Tracheal epithelial cell (primary cell): ENCODE results near the gene C20orf96. TPM values are rescaled to one million over a fixed set of nuclear protein-coding genes. Genes with fewer than 3 reads are reported as not detected.

Experiments used
- total RNA-seq: library from RNA; depleted of rRNA; stranded (reverse); fragments of >200 nt; gene quantifications from 2 replicates; pipeline ENCODE4 v1.2.1, GENCODE V29; 2014

Gene C20orf96, protein sequence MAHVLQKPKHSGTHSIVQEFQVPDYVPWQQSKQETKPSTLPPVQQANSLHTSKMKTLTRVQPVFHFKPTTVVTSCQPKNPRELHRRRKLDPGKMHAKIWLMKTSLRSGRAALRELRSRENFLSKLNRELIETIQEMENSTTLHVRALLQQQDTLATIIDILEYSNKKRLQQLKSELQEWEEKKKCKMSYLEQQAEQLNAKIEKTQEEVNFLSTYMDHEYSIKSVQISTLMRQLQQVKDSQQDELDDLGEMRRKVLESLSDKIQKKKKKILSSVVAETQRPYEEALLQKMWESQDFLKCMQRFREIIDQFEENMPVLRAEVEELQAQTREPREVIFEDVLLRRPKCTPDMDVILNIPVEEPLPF
- total RNA-seq: 0.48 and 0.85 TPM in 2 replicates

GRCh38 chr20:290084-290831, at the start of gene C20orf96:
C20orf96 (minus strand) TSS chr20:290750; CDS start chr20:290610, 140 bp downstream.

DNA sequence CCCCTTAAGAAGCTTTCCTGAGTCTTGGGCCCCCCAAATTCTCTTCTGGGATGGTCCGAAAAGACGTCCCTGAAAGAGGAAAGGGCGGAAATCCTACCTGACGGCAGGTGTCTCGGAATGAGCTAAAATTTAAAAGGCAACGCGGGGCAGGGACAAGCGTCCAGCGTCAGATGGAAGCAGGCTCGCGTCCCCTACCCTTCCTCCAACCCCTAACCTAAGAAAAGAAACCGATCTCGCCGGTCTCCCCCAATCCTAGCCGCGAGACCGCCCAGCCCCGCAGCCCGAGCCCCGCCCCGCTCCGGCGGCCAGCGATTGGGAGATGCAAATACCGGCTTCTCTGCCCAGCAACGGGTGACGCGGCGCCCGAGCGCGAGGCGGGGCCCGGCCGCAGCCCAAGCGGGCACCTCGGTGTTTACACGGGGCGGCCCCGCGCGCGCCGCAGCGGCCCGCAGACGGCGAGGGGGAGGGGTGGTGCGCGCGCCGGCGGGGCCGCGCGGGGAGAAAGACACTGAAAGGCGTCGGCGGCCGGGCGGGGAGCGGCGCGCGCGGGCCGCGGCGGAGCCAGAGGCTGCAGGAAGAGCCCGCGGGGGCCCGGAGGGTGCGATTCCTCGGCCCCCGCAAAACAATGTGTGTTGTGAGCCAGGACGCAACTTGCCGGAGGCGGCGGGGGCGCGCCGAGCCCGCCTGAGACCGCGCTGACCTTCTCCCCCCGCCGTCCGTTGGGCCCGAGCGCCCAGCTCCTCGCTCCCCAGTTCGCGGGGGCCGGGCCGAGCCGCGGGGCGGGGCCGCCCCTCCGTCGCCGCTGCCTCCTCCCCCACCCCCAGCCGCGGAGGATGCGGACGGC, 34.7 kb upstream of the C20orf96 start, which contains the start of gene SOX12:
SOX12 (plus strand) TSS at position 508 of the 844 bp plus-strand sequence. CDS start 373 bp downstream, outside the sequence.

GRCh38 chr20:297098-297924, 6.8 kb upstream of the C20orf96 start, which contains the start of gene ZCCHC3:
ZCCHC3 (plus strand) TSS chr20:297570; CDS start chr20:297587, 17 bp downstream.

GRCh38 chr20:257419-257818, 33.1 kb downstream of the C20orf96 start, which contains the start of gene DEFB132:
DEFB132 (plus strand) TSS chr20:257724; CDS start chr20:257779, 55 bp downstream.

GRCh38 chr20:226958-227357, 63.6 kb downstream of the C20orf96 start, which contains the start of gene DEFB129:
DEFB129 (plus strand) TSS chr20:227258; CDS start chr20:227289, 31 bp downstream.

Other genes starting within 250 kb of the C20orf96 start
- gene DEFB125, start 203.1 kb downstream of the C20orf96 start, total RNA-seq: not detected in 2 replicates
- not detected in 2 replicates for gene DEFB126, start 148.2 kb downstream of the C20orf96 start, total RNA-seq
- gene DEFB127, start 133.3 kb downstream of the C20orf96 start, total RNA-seq: not detected in 2 replicates
- gene DEFB128, start 101.0 kb downstream of the C20orf96 start, total RNA-seq: not detected in 2 replicates
- not detected in 2 replicates for gene DEFB129, start 63.5 kb downstream of the C20orf96 start, total RNA-seq
- gene DEFB132, start 33.0 kb downstream of the C20orf96 start, total RNA-seq: not detected in 2 replicates
- 6.6 and 7.5 TPM in 2 replicates for gene ZCCHC3, start 6.8 kb upstream of the C20orf96 start, total RNA-seq
- 0.96 and 1.9 TPM in 2 replicates for gene SOX12, start 34.8 kb upstream of the C20orf96 start, total RNA-seq
- 8.1 and 17.6 TPM in 2 replicates for gene NRSN2, start 56.4 kb upstream of the C20orf96 start, total RNA-seq
- gene TRIB3, start 90.0 kb upstream of the C20orf96 start, total RNA-seq: 392 and 581 TPM in 2 replicates
- 235 and 274 TPM in 2 replicates for gene RBCK1, start 117.5 kb upstream of the C20orf96 start, total RNA-seq
- gene TBC1D20, start 171.8 kb upstream of the C20orf96 start, total RNA-seq: 31.5 and 36.1 TPM in 2 replicates